GM06990 (cell line): ENCODE measurements around the gene DPH7.
A peak's percentile ranks its signal among the peaks of the same experiment; 100 is the strongest.
"Not testable (repeated sequence)": the region's sequence is repeated elsewhere in the genome, so short reads cannot be mapped to it uniquely, and the experiment has no call there.

ENCODE experiments used
- DNase-seq: peaks from one replicate; pipeline ENCODE4 v3.0.0-alpha.2; 2011; ENCODE audit not compliant: insufficient read length; ENCODE audit errors: extremely low read depth
- H3K27me3 ChIP-seq: replicated peaks from 2 replicates; pipeline ENCODE4 v1.6.0; 2011; ENCODE audit warnings: low read length; ENCODE audit not compliant: control insufficient read depth, insufficient read depth
- H3K36me3 ChIP-seq: 2 replicates; pipeline ENCODE4 v1.5.1; 2011; ENCODE audit warnings: low read length; ENCODE audit not compliant: control insufficient read depth, insufficient read depth
- H3K4me3 ChIP-seq: replicated peaks from 2 replicates; pipeline ENCODE4 v1.5.1; 2011; ENCODE audit warnings: low read depth, mild to moderate bottlenecking, control low read depth, low read length
- CTCF ChIP-seq: IDR thresholded peaks from 2 replicates; pipeline ENCODE4 v1.5.1; 2011; ENCODE audit warnings: low read length, control low read depth, mild to moderate bottlenecking, inconsistent platforms; ENCODE audit not compliant: insufficient read depth, poor library complexity, severe bottlenecking

The DPH7 gene

GRCh38 chr9:137535120-137535428 is 43.7 kb downstream of the DPH7 start:
- no peak for TF ChIP-seq CTCF
- Histone ChIP-seq H3K4me3 (no peak overlapping the region), H3K36me3 (no peaks in the 10 kb centered on the region), H3K27me3 (no peaks in the 10 kb centered on the region)
- no peak for DNase-seq

- DNase-seq = no peak
- no peaks in the 10 kb centered on the region for H3K36me3 ChIP-seq
These were observed 44.2 kb downstream of the DPH7 start for GRCh38 chr9:137534256-137535119.

GRCh38 chr9:137532891-137533468 is 45.7 kb downstream of the DPH7 start:
- H3K4me3 ChIP-seq, DNase-seq, H3K27me3 ChIP-seq, H3K36me3 ChIP-seq: not testable (repeated sequence)

More at GRCh38 chr9:137534256-137535119, 44.2 kb downstream of the DPH7 start:
- no peaks in the 10 kb centered on the region for H3K27me3 ChIP-seq
- TF ChIP-seq CTCF = peak; percentile 73
- no peak overlapping the region for H3K4me3 ChIP-seq

GRCh38 chr9:137531099-137531765 is 47.5 kb downstream of the DPH7 start:
- H3K36me3 ChIP-seq = no peaks in the 10 kb centered on the region
- no peaks in the 10 kb centered on the region for H3K27me3 ChIP-seq
- no peak for DNase-seq
- H3K4me3 ChIP-seq = no peak overlapping the region
- TF ChIP-seq CTCF = no peak

GRCh38 chr9:137530331-137530730 is 48.4 kb downstream of the DPH7 start:
- no peaks in the 10 kb centered on the region for H3K27me3 ChIP-seq
- H3K4me3 ChIP-seq = no peak overlapping the region
- TF ChIP-seq CTCF = no peak
- no peaks in the 10 kb centered on the region for H3K36me3 ChIP-seq
- DNase-seq = no peak

GRCh38 chr9:137524981-137525317 is 53.8 kb downstream of the DPH7 start:
- no peak for DNase-seq
- H3K36me3 ChIP-seq = no peaks in the 10 kb centered on the region
- H3K4me3 ChIP-seq = no peak overlapping the region
- TF ChIP-seq CTCF = no peak
- H3K27me3 ChIP-seq = no peaks in the 10 kb centered on the region
